A673 (cell line): ENCODE results near the gene RAB1B. TPM values are rescaled to one million over a fixed set of nuclear protein-coding genes. Genes with fewer than 3 reads are reported as not detected.

Source experiments
- BruUV-seq: library from RNA; stranded (reverse); fragments of 400-500 nt; replicated peaks from 2 replicates; lab custom pipeline; 2021; lab: Mats Ljungman, UMichigan
- CTCF ChIA-PET: fragments of 300-600 bp; sonication (Branson Sonifier 250); formaldehyde crosslinking; loops from one replicate; lab custom pipeline; 2022; ENCODE audit warnings: antibody characterized with exemption; lab: Charles Lee
- POLR2A ChIA-PET: fragments of 300-600 bp; sonication (Branson Sonifier 250); formaldehyde crosslinking; loops from one replicate; lab custom pipeline; 2022; ENCODE audit warnings: antibody characterized with exemption; ENCODE audit not compliant: low non-redundant PET; lab: Charles Lee
- DNase-seq: peaks from one replicate; pipeline ENCODE4 v3.0.0-alpha.2; 2015; ENCODE audit warnings: low spot score
- H3K27ac ChIP-seq: fragments of 200-600 bp; sonication (generic); 2 replicates; pipeline ENCODE4 v1.5.1; 2016; ENCODE audit warnings: mixed run types, low read depth, mild to moderate bottlenecking, mixed read lengths, antibody characterized with exemption, low read length; ENCODE audit not compliant: poor library complexity, severe bottlenecking
- H3K27me3 ChIP-seq: fragments of 200-600 bp; sonication (generic); replicated peaks from 2 replicates; pipeline ENCODE4 v1.6.1; 2017; ENCODE audit warnings: mixed run types, low read depth, mild to moderate bottlenecking, mixed read lengths, antibody characterized with exemption, low read length; ENCODE audit not compliant: insufficient read depth, poor library complexity
- H3K36me3 ChIP-seq: fragments of 200-600 bp; sonication (generic); 2 replicates; pipeline ENCODE4 v1.6.1; 2016; ENCODE audit warnings: mixed run types, mild to moderate bottlenecking, mixed read lengths, antibody characterized with exemption, low read length; ENCODE audit not compliant: insufficient read depth, poor library complexity, severe bottlenecking
- H3K4me1 ChIP-seq: fragments of 200-600 bp; sonication (generic); 2 replicates; pipeline ENCODE4 v1.6.1; 2017; ENCODE audit warnings: mixed run types, mild to moderate bottlenecking, mixed read lengths, antibody characterized with exemption, low read length; ENCODE audit not compliant: insufficient read depth, poor library complexity, severe bottlenecking
- H3K4me3 ChIP-seq: fragments of 200-600 bp; sonication (generic); 2 replicates; pipeline ENCODE4 v1.5.1; 2016; ENCODE audit warnings: low read depth, mixed run types, mild to moderate bottlenecking, mixed read lengths, low read length; ENCODE audit not compliant: poor library complexity, severe bottlenecking
- H3K9me3 ChIP-seq: fragments of 200-600 bp; sonication (generic); 2 replicates; pipeline ENCODE4 v1.6.1; 2016; ENCODE audit warnings: mixed run types, low read depth, mild to moderate bottlenecking, mixed read lengths, antibody characterized with exemption, low read length; ENCODE audit not compliant: poor library complexity, severe bottlenecking
- CTCF ChIP-seq: fragments of 300-800, 200-600 bp; sonication (generic); conservative IDR thresholded peaks from 2 replicates; pipeline ENCODE4 v1.5.1; 2017; ENCODE audit warnings: low read depth, mild to moderate bottlenecking, antibody characterized with exemption, low read length, moderate library complexity, mixed read lengths
- EZH2 ChIP-seq: fragments of 200-600 bp; sonication (generic); IDR thresholded peaks from 2 replicates; pipeline ENCODE4 v1.6.1; 2017; ENCODE audit warnings: borderline replicate concordance, low read depth, mild to moderate bottlenecking, mixed read lengths, antibody characterized with exemption, low read length; ENCODE audit not compliant: poor library complexity, severe bottlenecking
- intact Hi-C: fragments of 100-400 bp; cut with micrococcal nuclease; formaldehyde crosslinking; loops from one replicate; pipeline ENCODE4 v1.10.0; 2022; ENCODE audit not compliant: unreplicated experiment
- total RNA-seq: library from RNA; stranded (reverse); gene quantifications from 2 replicates; pipeline ENCODE4 v1.2.3, GENCODE V29; 2021

Gene RAB1B
- total RNA-seq, 1 experiment from 2014 or later, result 186 TPM

DNA sequence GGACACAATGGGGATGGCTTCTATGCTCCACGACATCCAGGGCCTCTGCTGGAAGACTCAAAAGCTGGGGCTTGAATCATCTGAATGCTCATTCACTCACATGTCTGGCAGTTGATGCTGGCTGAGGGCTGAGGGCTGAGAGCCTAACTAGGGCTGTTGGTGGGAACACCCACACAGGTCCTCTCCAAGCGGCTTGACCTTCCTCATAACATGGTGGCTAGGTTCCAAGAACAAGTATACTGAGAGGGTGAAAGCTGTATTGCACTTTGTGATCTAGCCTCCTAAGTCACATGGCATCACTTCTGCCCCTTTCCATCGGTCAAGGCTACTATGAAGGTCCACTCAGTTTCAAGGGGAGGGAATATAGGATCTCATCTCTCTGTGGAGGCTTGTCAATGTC is 30.7 kb downstream of the RAB1B start:
- CTCF ChIA-PET, result interaction anchor here (0.6 kb wide), 1 partner anchor 19 kb away, joined by 3 read pairs; no protein-coding TSS in a partner anchor
- DNase-seq, result no peak
- Histone ChIP-seq H3K9me3 (no peaks in the 10 kb centered on the region), H3K27me3 (no peaks in the 10 kb centered on the region), H3K4me3 (no peak overlapping the region), H3K4me1 (no peaks in the 10 kb centered on the region), H3K27ac (no peak overlapping the region), H3K36me3 (no peaks in the 10 kb centered on the region)
- intact Hi-C loops, result no loop called here
- BruUV-seq, result no TSS peak
- POLR2A ChIA-PET, result no interaction called here
- TF ChIP-seq EZH2, result no peak
- no peak for TF ChIP-seq CTCF

- intact Hi-C loops, result no loop called here
- no peak overlapping the region for H3K4me3 ChIP-seq
- POLR2A ChIA-PET, result no interaction called here
- no peaks in the 10 kb centered on the region for H3K27me3 ChIP-seq
- H3K9me3 ChIP-seq, result no peaks in the 10 kb centered on the region
- no peak for DNase-seq
- TF ChIP-seq EZH2, result no peak
- no peak for TF ChIP-seq CTCF
- no TSS peak for BruUV-seq
- no peak overlapping the region for H3K27ac ChIP-seq
- H3K36me3 ChIP-seq, result no peaks in the 10 kb centered on the region
- CTCF ChIA-PET, result interaction anchor here (0.5 kb wide), 1 partner anchor 1027 kb away, joined by 10 read pairs; no protein-coding TSS in a partner anchor
- no peaks in the 10 kb centered on the region for H3K4me1 ChIP-seq
Observed at GRCh38 chr11:66302656-66303055, 34.2 kb downstream of the RAB1B start.

- intact Hi-C loops, result no loop called here
- peaks cover 24% of the 10 kb centered on the region for H3K4me1 ChIP-seq
- POLR2A ChIA-PET, result no interaction called here
- TF ChIP-seq CTCF, result no peak
- no peak for TF ChIP-seq EZH2
- no peaks in the 10 kb centered on the region for H3K9me3 ChIP-seq
- no TSS peak for BruUV-seq
- CTCF ChIA-PET, result interaction anchor here (0.6 kb wide), 1 partner anchor 81 kb away, joined by 24 read pairs; no protein-coding TSS in a partner anchor
- H3K36me3 ChIP-seq, result no peaks in the 10 kb centered on the region
- no peak overlapping the region for H3K4me3 ChIP-seq
- no peak overlapping the region for H3K27ac ChIP-seq
- no peak for DNase-seq
- no peaks in the 10 kb centered on the region for H3K27me3 ChIP-seq
Observed at GRCh38 chr11:66309475-66309874, 41.0 kb downstream of the RAB1B start.
